Endothelial cell (in vitro differentiated cells): ENCODE results near the gene OCIAD1. TPM values are rescaled to one million over a fixed set of nuclear protein-coding genes. Genes with fewer than 3 reads are reported as not detected.
"Not testable (repeated sequence)": the region's sequence is repeated elsewhere in the genome, so short reads cannot be mapped to it uniquely, and the experiment has no call there.

Experiments
- DNase-seq: peaks from one replicate; pipeline ENCODE4 v3.0.0; 2021; ENCODE audit warnings: low spot score
- H3K27ac Mint-ChIP-seq: one replicate; pipeline ENCODE4 v1.8.0; 2021; ENCODE audit warnings: mixed read lengths, inconsistent platforms; ENCODE audit not compliant: unreplicated experiment
- H3K27me3 Mint-ChIP-seq: one replicate; pipeline ENCODE4 v1.8.0; 2021; ENCODE audit warnings: mild to moderate bottlenecking, moderate library complexity, mixed read lengths, inconsistent platforms; ENCODE audit not compliant: unreplicated experiment
- H3K36me3 Mint-ChIP-seq: one replicate; pipeline ENCODE4 v1.8.0; 2021; ENCODE audit warnings: mild to moderate bottlenecking, low read depth, mixed read lengths, inconsistent platforms; ENCODE audit not compliant: unreplicated experiment
- H3K4me1 Mint-ChIP-seq: one replicate; pipeline ENCODE4 v1.8.0; 2021; ENCODE audit warnings: mild to moderate bottlenecking, mixed read lengths, inconsistent platforms; ENCODE audit not compliant: unreplicated experiment
- H3K4me3 Mint-ChIP-seq: one replicate; pipeline ENCODE4 v1.8.0; 2021; ENCODE audit warnings: mild to moderate bottlenecking, mixed read lengths, inconsistent platforms; ENCODE audit not compliant: unreplicated experiment
- H3K9me3 Mint-ChIP-seq: one replicate; pipeline ENCODE4 v1.8.0; 2021; ENCODE audit warnings: mixed read lengths, inconsistent platforms; ENCODE audit not compliant: unreplicated experiment
- total RNA-seq: library from RNA; stranded (reverse); fragmentation: NEBNext Ultra II Directional; extraction: Animal tissue kit (Norgen Biotek cat#: 25700); gene quantifications from one replicate; pipeline ENCODE4 v1.2.1, GENCODE V29; 2021; ENCODE audit not compliant: unreplicated experiment
- TF ChIP-seq, protein P1 (sequence below): fragments of 200-600 bp; sonication (generic); IDR thresholded peaks from one replicate; pipeline ENCODE4 v1.5.0; 2021; ENCODE audit warnings: antibody characterized with exemption; ENCODE audit not compliant: unreplicated experiment

The OCIAD1 gene
- total RNA-seq, 1 donor from 2014 or later = 121 TPM

DNA sequence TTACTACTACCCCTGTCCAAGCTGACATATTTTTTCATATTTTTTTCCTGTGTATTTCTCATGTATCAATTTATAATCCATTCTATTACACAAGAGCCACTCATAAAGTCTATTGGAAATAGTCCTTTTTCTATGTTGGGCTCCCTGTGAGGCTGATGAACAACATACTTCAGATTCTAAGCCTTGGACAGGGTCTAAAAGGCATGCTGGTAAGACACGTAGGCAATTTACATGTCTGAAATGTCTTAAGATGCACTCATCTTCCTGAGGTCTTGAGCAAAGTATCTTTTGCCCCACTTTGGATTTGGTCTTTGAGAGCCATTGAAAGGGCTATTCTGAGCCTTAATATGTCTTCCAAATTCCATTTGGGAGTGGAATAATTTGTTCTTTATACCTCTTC lies 31.8 kb downstream of the OCIAD1 start:
- no peak for DNase-seq
- Mint-ChIP-seq H3K9me3 (no peaks in the 10 kb centered on the region), H3K4me1 (no peaks in the 10 kb centered on the region), H3K36me3 (peaks cover 15% of the 10 kb centered on the region), H3K27me3 (peaks cover 1% of the 10 kb centered on the region), H3K4me3 (no peak overlapping the region), H3K27ac (no peak overlapping the region)
- TF ChIP-seq, protein P1, sequence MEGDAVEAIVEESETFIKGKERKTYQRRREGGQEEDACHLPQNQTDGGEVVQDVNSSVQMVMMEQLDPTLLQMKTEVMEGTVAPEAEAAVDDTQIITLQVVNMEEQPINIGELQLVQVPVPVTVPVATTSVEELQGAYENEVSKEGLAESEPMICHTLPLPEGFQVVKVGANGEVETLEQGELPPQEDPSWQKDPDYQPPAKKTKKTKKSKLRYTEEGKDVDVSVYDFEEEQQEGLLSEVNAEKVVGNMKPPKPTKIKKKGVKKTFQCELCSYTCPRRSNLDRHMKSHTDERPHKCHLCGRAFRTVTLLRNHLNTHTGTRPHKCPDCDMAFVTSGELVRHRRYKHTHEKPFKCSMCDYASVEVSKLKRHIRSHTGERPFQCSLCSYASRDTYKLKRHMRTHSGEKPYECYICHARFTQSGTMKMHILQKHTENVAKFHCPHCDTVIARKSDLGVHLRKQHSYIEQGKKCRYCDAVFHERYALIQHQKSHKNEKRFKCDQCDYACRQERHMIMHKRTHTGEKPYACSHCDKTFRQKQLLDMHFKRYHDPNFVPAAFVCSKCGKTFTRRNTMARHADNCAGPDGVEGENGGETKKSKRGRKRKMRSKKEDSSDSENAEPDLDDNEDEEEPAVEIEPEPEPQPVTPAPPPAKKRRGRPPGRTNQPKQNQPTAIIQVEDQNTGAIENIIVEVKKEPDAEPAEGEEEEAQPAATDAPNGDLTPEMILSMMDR = no peak

DNA sequence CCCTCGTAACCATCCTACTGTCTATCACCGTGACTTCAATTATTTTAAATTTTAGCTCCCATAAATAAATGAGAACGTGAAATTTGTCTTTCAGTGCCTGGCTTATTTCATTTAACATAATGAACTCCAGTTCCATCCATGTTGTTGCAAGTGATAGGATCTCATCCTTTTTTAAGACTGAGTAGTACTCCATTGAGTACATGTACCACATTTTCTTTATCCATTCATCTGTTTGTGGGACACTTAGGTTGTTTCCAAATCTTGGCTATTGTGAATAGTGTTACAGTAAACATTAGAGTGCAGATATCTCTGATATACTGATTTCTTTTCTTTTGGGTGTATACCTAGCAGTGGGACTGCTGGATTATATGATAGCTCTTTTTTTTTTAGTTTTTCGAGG lies 32.8 kb downstream of the OCIAD1 start:
- no peaks in the 10 kb centered on the region for H3K9me3 Mint-ChIP-seq
- peaks cover 1% of the 10 kb centered on the region for H3K27me3 Mint-ChIP-seq
- H3K4me1 Mint-ChIP-seq = no peaks in the 10 kb centered on the region
- H3K4me3 Mint-ChIP-seq = no peak overlapping the region
- TF ChIP-seq, protein P1 = no peak
- no peak overlapping the region for H3K27ac Mint-ChIP-seq
- no peak for DNase-seq
- peaks cover 11% of the 10 kb centered on the region for H3K36me3 Mint-ChIP-seq

DNA sequence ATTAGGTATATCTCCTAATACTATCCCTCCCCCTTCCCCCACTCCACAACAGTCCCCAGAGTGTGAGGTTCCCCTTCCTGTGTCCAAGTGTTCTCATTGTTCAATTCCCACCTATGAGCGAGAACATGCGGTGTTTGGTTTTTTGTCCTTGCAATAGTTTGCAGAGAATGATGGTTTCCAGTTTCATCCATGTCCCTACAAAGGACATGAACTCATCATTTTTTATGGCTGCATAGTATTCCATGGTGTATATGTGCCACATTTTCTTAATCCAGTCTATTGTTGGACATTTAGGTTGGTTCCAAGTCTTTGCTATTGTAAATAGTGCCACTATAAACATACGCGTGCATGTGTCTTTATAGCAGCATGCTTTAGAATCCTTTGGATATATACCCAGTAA lies 33.8 kb downstream of the OCIAD1 start:
- H3K9me3 Mint-ChIP-seq, H3K4me1 Mint-ChIP-seq, H3K27ac Mint-ChIP-seq, DNase-seq, H3K4me3 Mint-ChIP-seq, H3K27me3 Mint-ChIP-seq: not testable (repeated sequence)
- peaks cover 19% of the 10 kb centered on the region for H3K36me3 Mint-ChIP-seq

DNA sequence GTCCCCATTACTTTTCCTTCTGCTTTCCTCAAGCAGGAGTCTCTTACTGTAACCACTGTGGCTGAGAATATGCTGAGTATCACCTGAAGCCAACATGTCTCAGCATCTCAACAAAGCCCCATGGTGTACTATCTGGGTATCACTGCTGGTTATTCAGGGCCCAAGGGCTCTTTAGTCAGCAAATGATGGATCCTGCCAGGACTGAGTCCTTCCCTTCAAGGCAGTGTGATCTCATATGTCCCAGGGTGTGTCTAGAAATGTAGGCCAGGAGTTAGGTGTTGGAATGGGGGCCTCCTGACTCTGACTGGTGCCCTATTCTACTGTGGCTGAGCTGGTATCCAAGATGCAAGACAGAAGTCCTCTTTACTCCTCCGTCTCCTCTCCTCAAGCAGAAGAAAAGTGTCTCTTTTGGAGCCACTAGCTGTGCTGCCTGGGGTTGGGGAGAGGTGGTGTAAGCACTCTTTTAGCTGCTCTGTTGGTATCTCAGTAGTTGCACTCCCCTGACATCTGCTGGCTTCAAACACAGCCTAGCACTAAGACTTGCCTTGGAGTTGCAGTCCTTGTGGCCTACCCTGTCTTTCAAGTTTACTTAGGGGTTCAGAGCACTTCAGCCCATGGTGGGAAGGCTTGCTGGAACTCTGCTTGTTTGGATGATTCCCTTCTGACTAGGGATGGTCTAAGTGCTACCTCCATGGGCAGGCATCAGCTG lies 47.1 kb downstream of the OCIAD1 start:
- Mint-ChIP-seq H3K4me1 (no peaks in the 10 kb centered on the region), H3K27me3 (no peaks in the 10 kb centered on the region), H3K9me3 (no peaks in the 10 kb centered on the region), H3K27ac (no peak overlapping the region), H3K36me3 (no peaks in the 10 kb centered on the region), H3K4me3 (no peak overlapping the region)
- TF ChIP-seq, protein P1 = no peak
- no peak for DNase-seq

DNA sequence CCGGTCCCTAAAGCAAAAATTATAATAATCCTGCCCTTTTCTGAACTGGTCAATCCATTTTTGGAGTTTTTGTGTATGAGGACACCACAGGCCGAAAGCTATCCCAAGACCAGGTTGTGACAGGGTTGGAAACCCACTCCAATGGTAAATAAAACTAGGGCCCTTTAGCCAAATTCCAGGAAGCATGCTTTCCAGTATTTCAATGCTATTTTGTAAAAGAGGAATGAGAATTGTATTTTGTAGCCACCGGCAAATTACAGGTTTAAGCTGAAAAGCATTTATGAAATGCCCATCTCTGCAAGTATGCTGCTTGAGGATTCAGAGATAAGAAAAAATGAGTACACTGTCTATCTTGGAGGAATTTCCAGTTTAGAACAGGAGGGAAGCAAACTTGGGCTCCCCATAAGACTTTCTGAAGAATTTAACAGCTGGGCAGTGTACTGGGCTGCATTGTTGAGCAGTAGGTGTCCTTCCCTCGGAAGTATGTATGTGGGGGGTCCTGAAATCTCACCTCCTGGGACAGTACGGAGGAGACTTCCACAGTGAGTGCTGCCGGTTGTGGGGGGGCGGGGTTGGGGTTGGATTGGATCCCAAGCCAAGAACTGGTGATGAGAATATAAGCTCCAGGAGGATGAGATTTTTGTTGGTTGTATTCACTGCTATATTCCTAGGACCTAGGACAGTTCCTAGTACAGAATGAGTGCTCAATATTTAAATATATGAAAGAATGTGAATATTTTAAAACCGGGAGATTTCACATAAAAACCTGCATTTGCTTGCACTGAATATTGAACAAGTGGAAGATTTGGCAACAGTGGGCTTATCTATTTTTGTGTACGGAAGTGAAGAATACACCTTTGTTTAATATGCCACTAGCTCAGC lies 48.9 kb downstream of the OCIAD1 start:
- Mint-ChIP-seq H3K36me3 (no peaks in the 10 kb centered on the region), H3K4me1 (no peaks in the 10 kb centered on the region), H3K27ac (no peak overlapping the region), H3K9me3 (no peaks in the 10 kb centered on the region), H3K4me3 (no peak overlapping the region), H3K27me3 (peaks cover 2% of the 10 kb centered on the region)
- TF ChIP-seq, protein P1 = no peak
- DNase-seq = no peak

DNA sequence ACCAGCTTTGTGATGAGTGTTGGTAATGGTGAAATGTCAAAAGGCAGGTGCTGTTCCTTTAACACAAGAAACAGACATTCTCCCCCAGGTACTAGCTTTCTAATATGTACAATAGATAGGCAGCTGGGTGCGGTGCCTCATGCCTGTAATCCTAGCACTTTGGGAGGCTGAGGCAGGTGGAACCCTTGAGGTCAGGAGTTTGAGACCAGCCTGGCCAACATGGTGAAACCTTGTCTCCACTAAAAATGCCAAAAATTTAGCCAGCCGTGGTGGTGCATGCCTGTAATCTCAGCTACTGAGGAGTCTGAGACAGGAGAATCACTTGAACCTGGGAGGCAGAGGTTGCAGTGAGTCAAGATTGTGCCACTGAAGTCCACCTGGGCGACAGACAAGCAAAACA lies 50.8 kb downstream of the OCIAD1 start:
- DNase-seq, H3K4me1 Mint-ChIP-seq, H3K9me3 Mint-ChIP-seq, H3K27ac Mint-ChIP-seq, H3K36me3 Mint-ChIP-seq, H3K4me3 Mint-ChIP-seq, H3K27me3 Mint-ChIP-seq: not testable (repeated sequence)

DNA sequence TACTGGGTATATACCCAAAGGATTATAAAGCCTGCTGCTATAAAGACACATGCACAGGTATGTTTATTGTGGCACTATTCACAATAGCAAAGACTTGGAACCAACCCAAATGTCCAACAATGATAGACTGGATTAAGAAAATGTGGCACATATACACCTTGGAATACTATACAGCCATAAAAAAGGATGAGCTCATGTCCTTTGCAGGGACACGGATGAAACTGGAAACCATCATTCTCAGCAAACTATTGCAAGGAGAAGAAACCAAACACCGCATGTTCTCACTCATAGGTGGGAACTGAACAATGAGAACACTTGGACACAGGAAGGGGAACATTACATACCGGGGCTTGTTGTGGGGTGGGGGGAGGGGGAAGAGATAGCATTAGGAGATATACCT lies 58.9 kb downstream of the OCIAD1 start:
- DNase-seq, H3K9me3 Mint-ChIP-seq, H3K27ac Mint-ChIP-seq, H3K4me3 Mint-ChIP-seq, H3K27me3 Mint-ChIP-seq: not testable (repeated sequence)
- Mint-ChIP-seq H3K36me3 (peaks cover 31% of the 10 kb centered on the region), H3K4me1 (peaks cover 14% of the 10 kb centered on the region)
